HAP-1 (cell line): Measurements from ENCODE around the gene FMNL1.

Source experiments
- DNase-seq, 2 experiments: peaks; one replicate each; pipeline ENCODE4 v3.0.0-alpha.2; 2016 to 2020; ENCODE audit warnings: low spot score in 2 of 2
- H3K27me3 ChIP-seq: fragments of 250-450 bp; sonication (Bioruptor Pico); 2 replicates; pipeline ENCODE4 v1.5.1; 2020; ENCODE audit warnings: low read depth, mild to moderate bottlenecking, moderate library complexity
- H3K36me3 ChIP-seq: fragments of 250-450 bp; sonication (Bioruptor Pico); replicated peaks from 2 replicates; pipeline ENCODE4 v1.5.1; 2020; ENCODE audit warnings: mild to moderate bottlenecking
- H3K4me1 ChIP-seq: fragments of 250-450 bp; sonication (Bioruptor Pico); 2 replicates; pipeline ENCODE4 v1.5.1; 2020; ENCODE audit warnings: mild to moderate bottlenecking
- H3K4me3 ChIP-seq: fragments of 250-450 bp; sonication (Bioruptor Pico); 2 replicates; pipeline ENCODE4 v1.5.1; 2020; ENCODE audit warnings: mild to moderate bottlenecking, moderate library complexity
- H3K9me3 ChIP-seq: fragments of 250-450 bp; sonication (Bioruptor Pico); 2 replicates; pipeline ENCODE4 v1.5.1; 2020; ENCODE audit warnings: mild to moderate bottlenecking, moderate library complexity
- in situ Hi-C: fragments of 300-500 bp; cut with MboI; formaldehyde crosslinking; loops from 3 replicates; pipeline ENCODE4 v1.14.3; 2020; ENCODE audit warnings: low sequenced_read_pairs, inconsistent platforms, mixed read lengths

FMNL1 gene

GRCh38 chr17:45279898-45280297, 58.2 kb downstream of the FMNL1 start:
- Histone ChIP-seq H3K9me3 (no peaks in the 10 kb centered on the region), H3K4me1 (no peaks in the 10 kb centered on the region), H3K27me3 (no peaks in the 10 kb centered on the region), H3K36me3 (peaks cover 8% of the 10 kb centered on the region), H3K4me3 (no peak overlapping the region)
- DNase-seq = no peak
- in situ Hi-C loops = loop anchor here (5.0 to 10.0 kb wide), 2 partner anchors 65 to 97 kb away; no protein-coding TSS in a partner anchor

- no peaks in the 10 kb centered on the region for H3K27me3 ChIP-seq
- H3K36me3 ChIP-seq = peaks cover 14% of the 10 kb centered on the region
- in situ Hi-C loops = loop anchor here (5.0 kb wide), 1 partner anchor 94 kb away; no protein-coding TSS in a partner anchor
- H3K4me3 ChIP-seq = no peak overlapping the region
- H3K9me3 ChIP-seq = no peaks in the 10 kb centered on the region
- H3K4me1 ChIP-seq = no peaks in the 10 kb centered on the region
- no peak for DNase-seq
These were observed 61.3 kb downstream of the FMNL1 start for GRCh38 chr17:45282683-45283644.

GRCh38 chr17:45283711-45284110, 62.0 kb downstream of the FMNL1 start:
- DNase-seq = no peak

GRCh38 chr17:45284176-45285140, 62.8 kb downstream of the FMNL1 start:
- peak in 1 of 2 experiments; percentile 38 for DNase-seq
- Histone ChIP-seq H3K4me3 (no peak overlapping the region), H3K9me3 (no peaks in the 10 kb centered on the region), H3K36me3 (peaks cover 14% of the 10 kb centered on the region), H3K27me3 (no peaks in the 10 kb centered on the region), H3K4me1 (no peaks in the 10 kb centered on the region)
- in situ Hi-C loops = loop anchor here (5.0 kb wide), 2 partner anchors 53 to 93 kb away; no protein-coding TSS in a partner anchor

More at GRCh38 chr17:45283711-45284110, 62.0 kb downstream of the FMNL1 start:
- Histone ChIP-seq H3K9me3 (no peaks in the 10 kb centered on the region), H3K27me3 (no peaks in the 10 kb centered on the region), H3K4me1 (no peaks in the 10 kb centered on the region), H3K4me3 (no peak overlapping the region), H3K36me3 (peaks cover 14% of the 10 kb centered on the region)
- in situ Hi-C loops = loop anchor here (5.0 kb wide), 1 partner anchor 94 kb away; no protein-coding TSS in a partner anchor

- in situ Hi-C loops = loop anchor here (5.0 kb wide), 1 partner anchor 51 kb away; no protein-coding TSS in a partner anchor
- Histone ChIP-seq H3K4me1 (no peaks in the 10 kb centered on the region), H3K4me3 (no peak overlapping the region), H3K9me3 (no peaks in the 10 kb centered on the region), H3K36me3 (peaks cover 14% of the 10 kb centered on the region), H3K27me3 (no peaks in the 10 kb centered on the region)
- DNase-seq = no peak
These were observed 64.6 kb downstream of the FMNL1 start for GRCh38 chr17:45286286-45286685.

- in situ Hi-C loops = loop anchor here (5.0 kb wide), 1 partner anchor 49 kb away; no protein-coding TSS in a partner anchor
- H3K9me3 ChIP-seq = no peaks in the 10 kb centered on the region
- H3K4me3 ChIP-seq = no peak overlapping the region
- H3K4me1 ChIP-seq = no peaks in the 10 kb centered on the region
- H3K36me3 ChIP-seq = peaks cover 14% of the 10 kb centered on the region
- H3K27me3 ChIP-seq = no peaks in the 10 kb centered on the region
- no peak for DNase-seq
These were observed 66.1 kb downstream of the FMNL1 start for GRCh38 chr17:45287526-45288500.

- H3K4me3 ChIP-seq = no peak overlapping the region
- H3K36me3 ChIP-seq = peaks cover 12% of the 10 kb centered on the region
- in situ Hi-C loops = loop anchor here (5.0 kb wide), 1 partner anchor 48 kb away; no protein-coding TSS in a partner anchor
- H3K9me3 ChIP-seq = no peaks in the 10 kb centered on the region
- DNase-seq = no peak
- no peaks in the 10 kb centered on the region for H3K4me1 ChIP-seq
- H3K27me3 ChIP-seq = no peaks in the 10 kb centered on the region
These were observed 67.1 kb downstream of the FMNL1 start for GRCh38 chr17:45288825-45289224.

DNA sequence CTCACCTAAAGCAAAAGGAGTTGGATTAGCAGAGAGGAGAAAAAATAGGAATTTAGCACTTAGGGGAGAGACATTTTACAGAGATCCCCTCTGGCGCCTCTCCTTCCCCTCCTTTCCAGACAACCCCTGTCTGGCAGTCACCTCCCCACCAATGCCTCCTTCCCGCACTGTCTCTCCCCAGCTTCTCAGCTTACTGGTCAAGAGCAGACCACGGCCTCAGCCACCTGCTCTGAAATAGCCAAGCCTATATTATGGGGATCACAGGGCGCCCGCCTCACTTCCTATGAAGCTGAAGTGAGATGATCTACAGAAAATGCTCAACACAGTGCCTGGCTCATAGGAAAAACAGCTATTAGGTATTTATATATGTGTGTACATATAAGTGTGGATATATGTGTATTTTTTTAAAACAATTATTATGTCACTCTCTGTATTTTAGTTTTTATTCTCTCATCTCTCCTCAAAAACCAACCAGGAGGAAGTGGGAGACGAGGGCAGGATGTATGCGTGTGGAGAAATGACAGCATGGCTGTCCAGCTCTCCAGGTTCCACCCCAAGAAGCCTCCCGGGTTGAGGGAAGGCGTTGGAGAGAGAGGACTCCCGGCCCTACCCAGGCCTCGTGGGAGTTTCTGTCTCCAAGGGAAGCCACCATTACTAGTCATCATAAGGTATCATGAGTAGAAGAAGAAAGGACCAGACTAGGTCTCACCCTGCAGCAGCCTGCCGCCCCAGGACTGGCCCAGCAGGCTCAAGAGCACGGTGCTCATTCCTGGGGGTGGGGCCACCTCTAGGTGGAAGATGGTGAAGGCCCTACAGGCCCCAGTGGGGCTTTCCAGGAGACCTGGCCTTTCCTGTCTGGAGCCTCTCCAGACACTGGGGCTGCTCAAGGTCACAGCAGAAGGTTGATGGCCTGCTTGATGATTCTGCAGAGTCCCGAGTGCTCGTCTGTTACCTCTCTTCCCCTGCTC, 67.9 kb downstream of the FMNL1 start:
- Histone ChIP-seq H3K27me3 (no peaks in the 10 kb centered on the region), H3K9me3 (no peaks in the 10 kb centered on the region), H3K4me1 (no peaks in the 10 kb centered on the region), H3K4me3 (no peak overlapping the region), H3K36me3 (0 out of 2 replicates have a peak, but pooled peaks cover 6% of the 10 kb centered on the region)
- in situ Hi-C loops = loop anchor here (5.0 kb wide), 1 partner anchor 48 kb away; no protein-coding TSS in a partner anchor
- DNase-seq = no peak

- Histone ChIP-seq H3K4me3 (no peak overlapping the region), H3K9me3 (no peaks in the 10 kb centered on the region), H3K36me3 (0 out of 2 replicates have a peak, but pooled peaks cover 6% of the 10 kb centered on the region), H3K27me3 (no peaks in the 10 kb centered on the region), H3K4me1 (no peaks in the 10 kb centered on the region)
- no peak for DNase-seq
- in situ Hi-C loops = no loop called here
These were observed 68.6 kb downstream of the FMNL1 start for GRCh38 chr17:45290269-45290765.

DNA sequence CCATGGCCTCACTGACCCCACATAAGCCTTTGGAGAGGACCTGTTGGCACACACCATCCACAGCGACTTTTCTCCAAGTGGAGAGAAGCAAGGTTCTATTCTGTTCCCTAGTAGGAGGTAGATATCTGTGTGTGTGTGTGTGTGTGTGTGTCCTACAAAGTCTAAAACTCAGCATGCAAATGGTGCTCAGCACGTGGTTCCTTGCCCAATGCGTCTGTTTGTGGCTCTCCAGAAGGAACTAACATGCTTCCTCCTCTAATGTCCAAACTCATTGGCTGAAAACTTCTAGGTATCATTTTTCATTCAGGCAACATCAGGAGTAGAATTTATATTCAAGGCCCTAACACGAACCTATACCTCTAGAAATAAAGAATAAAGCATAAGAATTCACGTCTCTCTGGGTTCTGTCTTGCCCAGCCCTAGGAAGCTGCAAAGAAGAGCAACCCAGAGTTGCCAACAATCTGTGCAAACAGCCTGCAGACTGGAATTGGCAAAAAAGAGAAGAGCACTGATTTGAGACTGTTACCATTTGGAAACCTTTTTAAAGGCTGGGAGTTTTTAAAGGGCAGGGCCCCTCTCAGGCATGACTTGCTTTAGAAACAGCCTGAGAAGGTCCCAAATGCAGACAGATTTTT, 69.6 kb downstream of the FMNL1 start:
- no peaks in the 10 kb centered on the region for H3K4me1 ChIP-seq
- DNase-seq = no peak
- no peaks in the 10 kb centered on the region for H3K9me3 ChIP-seq
- no peak overlapping the region for H3K4me3 ChIP-seq
- in situ Hi-C loops = no loop called here
- H3K36me3 ChIP-seq = 0 out of 2 replicates have a peak, but pooled peaks cover 3% of the 10 kb centered on the region
- H3K27me3 ChIP-seq = no peaks in the 10 kb centered on the region
